Mesenchymal stem cell (in vitro differentiated cells and primary cell): Measurements from ENCODE around the gene PKMYT1.
"Not testable (repeated sequence)": the region's sequence is repeated elsewhere in the genome, so short reads cannot be mapped to it uniquely, and the experiment has no call there.

Experiments
- DNase-seq: peaks from one replicate; pipeline ENCODE4 v3.0.0-alpha.2; 2013
- H2AFZ ChIP-seq: one replicate; pipeline ENCODE4 v1.6.1; 2013; ENCODE audit warnings: low read depth, mild to moderate bottlenecking, control low read depth, inconsistent platforms, low read length, moderate library complexity
- H2AK5ac ChIP-seq: 2 replicates; pipeline ENCODE4 v1.6.1; 2013; ENCODE audit warnings: low read length, moderate library complexity, mild to moderate bottlenecking, inconsistent platforms; ENCODE audit not compliant: severe bottlenecking
- H2BK120ac ChIP-seq: one replicate; pipeline ENCODE4 v1.6.1; 2013; ENCODE audit warnings: low read depth, mild to moderate bottlenecking, inconsistent platforms, low read length, moderate library complexity
- H2BK12ac ChIP-seq, 2 experiments: one replicate each; pipeline ENCODE4 v1.6.1; 2013; ENCODE audit warnings: inconsistent platforms in 2 of 2, low read length in 2 of 2, mild to moderate bottlenecking in 2 of 2, moderate library complexity in 2 of 2, control low read depth in 1 of 2
- H2BK15ac ChIP-seq: one replicate; pipeline ENCODE4 v1.6.1; 2013; ENCODE audit warnings: mild to moderate bottlenecking, low read depth, inconsistent platforms; ENCODE audit not compliant: poor library complexity, severe bottlenecking
- H2BK5ac ChIP-seq: 2 replicates; pipeline ENCODE4 v1.6.1; 2013; ENCODE audit warnings: low read depth, mild to moderate bottlenecking, low read length, control low read depth, inconsistent platforms; ENCODE audit not compliant: poor library complexity, severe bottlenecking
- H3K14ac ChIP-seq, 2 experiments: one replicate each; pipeline ENCODE4 v1.6.1; 2013; ENCODE audit warnings: inconsistent platforms in 2 of 2, low read length in 2 of 2, control low read depth in 1 of 2, mild to moderate bottlenecking in 1 of 2, moderate library complexity in 1 of 2
- H3K18ac ChIP-seq, 2 experiments: one replicate each; pipeline ENCODE4 v1.6.1; 2013; ENCODE audit warnings: inconsistent platforms in 2 of 2, low read length in 2 of 2, control low read depth in 1 of 2, low read depth in 1 of 2, mild to moderate bottlenecking in 1 of 2
- H3K23ac ChIP-seq, 2 experiments: one replicate each; pipeline ENCODE4 v1.6.1; 2013; ENCODE audit warnings: inconsistent platforms in 2 of 2, low read length in 2 of 2, mild to moderate bottlenecking in 2 of 2, moderate library complexity in 2 of 2, control low read depth in 1 of 2
- H3K27ac ChIP-seq: 2 replicates; pipeline ENCODE4 v1.5.1; 2013; ENCODE audit warnings: mild to moderate bottlenecking, moderate library complexity, low read length, control low read depth, inconsistent platforms; ENCODE audit not compliant: poor library complexity, severe bottlenecking
- H3K27me3 ChIP-seq, 2 experiments: 2 replicates each; pipeline versions ENCODE4 v1.6.1 to v1.7.0; 2013; ENCODE audit warnings: low read length in 2 of 2, mild to moderate bottlenecking in 2 of 2, moderate library complexity in 2 of 2, control low read depth in 1 of 2, inconsistent platforms in 1 of 2; ENCODE audit not compliant: control insufficient read depth in 1 of 2, insufficient read depth in 1 of 2
- H3K36me3 ChIP-seq, 2 experiments: 2 replicates each; pipeline versions ENCODE4 v1.6.1 to v1.7.0; 2013; ENCODE audit warnings: low read length in 2 of 2, control low read depth in 1 of 2, inconsistent platforms in 1 of 2, low read depth in 1 of 2, mild to moderate bottlenecking in 1 of 2; ENCODE audit not compliant: insufficient read depth in 2 of 2, control insufficient read depth in 1 of 2
- H3K4ac ChIP-seq, 2 experiments: one replicate each; pipeline ENCODE4 v1.6.1; 2013; ENCODE audit warnings: inconsistent platforms in 2 of 2, low read length in 2 of 2, mild to moderate bottlenecking in 2 of 2, moderate library complexity in 2 of 2, control low read depth in 1 of 2, low read depth in 1 of 2
- H3K4me1 ChIP-seq: 2 replicates; pipeline ENCODE4 v1.6.1; 2013; ENCODE audit warnings: low read depth, low read length, control low read depth; ENCODE audit not compliant: control insufficient read depth, insufficient read depth
- H3K4me2 ChIP-seq: 2 replicates; pipeline ENCODE4 v1.6.1; 2013; ENCODE audit warnings: low read length, mild to moderate bottlenecking, inconsistent platforms; ENCODE audit not compliant: poor library complexity, severe bottlenecking
- H3K4me3 ChIP-seq, 2 experiments: 2 replicates each; pipeline versions ENCODE4 v1.5.1 to v1.7.0; 2013; ENCODE audit warnings: low read length in 2 of 2, mild to moderate bottlenecking in 2 of 2, control low read depth in 1 of 2, low read depth in 1 of 2; ENCODE audit not compliant: insufficient read depth in 1 of 2
- H3K79me1 ChIP-seq: replicated peaks from 2 replicates; pipeline ENCODE4 v1.6.1; 2013; ENCODE audit warnings: mild to moderate bottlenecking, control low read depth, low read length, inconsistent platforms; ENCODE audit not compliant: poor library complexity, severe bottlenecking
- H3K9ac ChIP-seq: 2 replicates; pipeline ENCODE4 v1.7.0; 2013; ENCODE audit warnings: mild to moderate bottlenecking, low read length, moderate library complexity
- H3K9me3 ChIP-seq: 2 replicates; pipeline ENCODE4 v1.7.0; 2013; ENCODE audit warnings: mild to moderate bottlenecking, low read length; ENCODE audit not compliant: control insufficient read depth
- H4K8ac ChIP-seq: one replicate; pipeline ENCODE4 v1.6.1; 2013; ENCODE audit warnings: inconsistent platforms, mild to moderate bottlenecking, low read length, moderate library complexity
- H4K91ac ChIP-seq: one replicate; pipeline ENCODE4 v1.6.1; 2013; ENCODE audit warnings: mild to moderate bottlenecking, low read length, inconsistent platforms
- WGBS: methylation state at CpG from one replicate; pipeline ENCODE4 v1.1.7; 2013; ENCODE audit warnings: mixed read lengths; 5-methylcytosine and 5-hydroxymethylcytosine counted together

Gene PKMYT1

DNA sequence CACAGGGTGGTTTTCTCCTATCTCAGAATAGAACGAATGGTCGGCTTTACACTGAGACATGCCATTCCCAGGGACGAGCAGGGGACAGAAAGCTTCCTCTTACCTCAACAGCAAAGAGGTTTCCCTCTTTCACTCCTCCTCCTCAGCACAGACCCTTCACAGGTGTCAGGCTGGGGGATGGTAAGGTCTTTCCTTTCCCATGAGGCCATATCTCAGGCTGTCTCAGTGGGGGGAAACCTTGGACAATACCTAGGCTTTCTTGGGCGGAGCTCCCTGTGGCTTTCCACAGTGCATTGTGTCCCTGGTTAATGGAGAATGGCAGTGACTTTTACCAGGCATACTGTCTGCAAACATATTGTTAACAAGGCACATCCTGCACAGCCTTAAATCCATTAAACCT is 52.1 kb downstream of the PKMYT1 start:
- not testable (repeated sequence) for DNase-seq, H3K4me3 ChIP-seq, H3K9ac ChIP-seq, H3K18ac ChIP-seq, H3K4ac ChIP-seq, H3K4me2 ChIP-seq, H3K9me3 ChIP-seq, H4K8ac ChIP-seq, H2BK120ac ChIP-seq, H4K91ac ChIP-seq, H3K23ac ChIP-seq, H3K27me3 ChIP-seq, H2BK15ac ChIP-seq, H3K27ac ChIP-seq, H3K14ac ChIP-seq, H2AFZ ChIP-seq, H2BK5ac ChIP-seq
- peaks cover 36 to 55% of the 10 kb centered on the region in 2 experiments for H3K36me3 ChIP-seq
- peak overlapping the region in 1 of 2 experiments; percentile 61 for H2BK12ac ChIP-seq
- H2AK5ac ChIP-seq = peak overlapping the region; percentile 10
- peaks cover 18% of the 10 kb centered on the region for H3K4me1 ChIP-seq
- H3K79me1 ChIP-seq = peaks cover 21% of the 10 kb centered on the region
- WGBS = 94% methylated on average over 3 of the region's 4 CpGs

DNA sequence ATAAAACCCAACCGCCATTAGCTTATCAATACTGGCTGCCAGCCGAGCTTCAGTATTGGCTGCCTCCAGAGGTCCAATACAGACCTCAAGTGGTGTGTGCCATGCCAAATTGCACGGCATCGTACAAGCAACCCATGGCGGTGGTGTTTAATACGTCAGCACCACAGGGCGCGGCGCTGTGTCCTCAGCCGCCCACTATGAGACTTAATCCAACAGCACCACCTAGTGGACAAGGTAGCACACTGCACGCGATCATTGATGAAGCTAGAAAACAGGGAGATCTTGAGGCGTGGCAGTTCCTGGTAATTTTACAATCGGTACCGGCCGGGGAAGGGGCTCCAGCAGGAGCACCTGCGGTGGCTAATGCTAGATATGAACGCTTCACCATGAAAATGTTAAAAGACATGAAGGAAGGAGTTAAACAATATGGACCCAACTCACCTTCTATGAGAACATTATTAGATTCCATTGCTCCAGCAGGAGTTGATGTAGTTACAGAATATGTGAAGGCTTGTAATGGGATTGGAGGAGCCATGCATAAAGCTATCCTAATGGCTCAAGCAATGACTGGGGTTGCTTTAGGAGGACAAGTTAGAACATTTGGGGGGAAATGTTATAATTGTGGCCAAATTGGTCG is 53.1 kb downstream of the PKMYT1 start:
- H2AFZ ChIP-seq = peak overlapping the region; percentile 49
- WGBS = 13% methylated on average over 17 of the region's 19 CpGs
- no peak overlapping the region for H2BK15ac ChIP-seq
- no peak overlapping the region for H2BK12ac ChIP-seq
- H3K4me1 ChIP-seq = peaks cover 18% of the 10 kb centered on the region
- peak overlapping the region in 1 of 2 experiments; percentile 43 for H3K18ac ChIP-seq
- no peak overlapping the region for H3K14ac ChIP-seq
- H3K23ac ChIP-seq = no peak overlapping the region
- peak overlapping the region; percentile 49 for H3K4me2 ChIP-seq
- H3K9ac ChIP-seq = peak overlapping the region; percentile 46
- no peak overlapping the region for H2AK5ac ChIP-seq
- peaks cover 30% of the 10 kb centered on the region for H3K79me1 ChIP-seq
- peak overlapping the region; percentile 65 for H4K8ac ChIP-seq
- peak; percentile 87 for DNase-seq
- H3K4me3 ChIP-seq = peak overlapping the region in 1 of 2 experiments; percentile 62
- peaks cover 44 to 59% of the 10 kb centered on the region in 2 experiments for H3K36me3 ChIP-seq
- no peaks in the 10 kb centered on the region for H3K27me3 ChIP-seq
- no peak overlapping the region for H3K4ac ChIP-seq
- no peak overlapping the region for H3K27ac ChIP-seq
- no peak overlapping the region for H2BK120ac ChIP-seq
- no peaks in the 10 kb centered on the region for H3K9me3 ChIP-seq
- H4K91ac ChIP-seq = no peak overlapping the region
- H2BK5ac ChIP-seq = no peak overlapping the region

GRCh38 chr16:2926650-2926999 is 53.6 kb downstream of the PKMYT1 start:
- no peak for DNase-seq
- Histone ChIP-seq H3K4me1 (peaks cover 18% of the 10 kb centered on the region), H3K9me3 (no peaks in the 10 kb centered on the region), H2BK5ac (no peak overlapping the region), H2BK120ac (no peak overlapping the region), H3K4me3 (peak overlapping the region in 1 of 2 experiments; percentile 62), H2AFZ (peak overlapping the region; percentile 49), H3K23ac (no peak overlapping the region), H3K9ac (peak overlapping the region; percentile 46), H3K18ac (peak overlapping the region in 1 of 2 experiments; percentile 43), H2BK12ac (no peak overlapping the region), H4K8ac (no peak overlapping the region), H3K79me1 (peaks cover 31% of the 10 kb centered on the region), H3K4ac (no peak overlapping the region), H3K4me2 (no peak overlapping the region), H3K27ac (no peak overlapping the region), H2AK5ac (no peak overlapping the region), H3K36me3 (peaks cover 48 to 60% of the 10 kb centered on the region in 2 experiments), H2BK15ac (no peak overlapping the region), H3K27me3 (no peaks in the 10 kb centered on the region), H4K91ac (no peak overlapping the region), H3K14ac (no peak overlapping the region)
- WGBS = 79% methylated on average over 3 of the region's 5 CpGs

DNA sequence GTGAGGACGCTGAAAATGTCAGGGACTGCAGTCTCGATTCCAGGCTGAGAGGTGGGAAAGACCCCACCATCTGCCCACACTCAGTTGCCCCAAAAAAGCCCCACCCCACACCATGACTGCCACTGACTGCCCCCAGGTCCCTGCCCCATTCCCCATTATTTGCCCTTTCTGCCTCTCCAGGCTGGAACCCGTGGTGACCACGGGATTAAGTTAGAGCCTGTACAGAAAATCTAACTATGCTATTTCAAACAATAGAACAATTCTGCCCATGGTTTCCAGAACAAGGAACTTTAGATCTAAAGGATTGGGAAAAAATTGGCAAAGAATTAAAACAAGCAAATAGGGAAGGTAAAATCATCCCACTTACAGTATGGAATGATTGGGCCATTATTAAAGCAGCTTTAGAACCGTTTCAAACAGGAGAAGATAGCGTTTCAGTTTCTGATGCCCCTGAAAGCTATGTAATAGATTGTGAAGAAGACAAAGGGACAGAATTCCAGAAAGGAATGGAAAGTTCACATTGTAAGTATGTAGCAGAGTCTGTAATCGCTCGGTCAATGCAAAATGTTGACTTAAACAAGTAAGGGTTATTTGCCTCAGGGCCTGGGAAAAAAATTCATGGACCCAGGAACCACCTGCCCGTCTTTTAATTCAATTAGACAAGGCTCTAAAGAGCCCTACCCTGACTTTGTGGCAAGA is 54.1 kb downstream of the PKMYT1 start:
- 73% methylated on average over 7 of the region's 9 CpGs for WGBS
- Histone ChIP-seq H3K4me3 (no peak overlapping the region), H4K91ac (no peak overlapping the region), H3K4ac (no peak overlapping the region), H2AFZ (no peak overlapping the region), H2BK12ac (no peak overlapping the region), H2BK5ac (no peak overlapping the region), H3K27me3 (no peaks in the 10 kb centered on the region), H3K14ac (no peak overlapping the region), H2BK120ac (no peak overlapping the region), H3K4me2 (no peak overlapping the region), H4K8ac (no peak overlapping the region), H3K9ac (peak overlapping the region; percentile 46), H3K9me3 (no peaks in the 10 kb centered on the region), H3K27ac (no peak overlapping the region), H3K23ac (no peak overlapping the region), H3K18ac (no peak overlapping the region), H3K4me1 (peaks cover 18% of the 10 kb centered on the region), H3K36me3 (peaks cover 48 to 60% of the 10 kb centered on the region in 2 experiments), H2BK15ac (no peak overlapping the region), H2AK5ac (no peak overlapping the region), H3K79me1 (peaks cover 34% of the 10 kb centered on the region)
- DNase-seq = no peak
